Stomach (tissue), 4 donors: ENCODE data around the gene ZNF891.

Experiments
- CTCF ChIP-seq, 7 experiments: fragments of 450-650 bp in 4 of 7; fragments of 200-600 bp in 3 of 7; sonication (generic) in 3 of 7; IDR thresholded peaks; one replicate each; pipeline ENCODE4 v1.5.1; 2016 to 2019; ENCODE audit warnings: antibody characterized with exemption in 7 of 7, control low read depth in 2 of 7, mild to moderate bottlenecking in 1 of 7
- POLR2A ChIP-seq, 4 donors: fragments of 450-650 bp; IDR thresholded peaks; one replicate each; pipeline ENCODE4 v1.6.1; 2016; ENCODE audit warnings: antibody characterized with exemption in 4 of 4, control low read depth in 2 of 4, mild to moderate bottlenecking in 1 of 4, moderate library complexity in 1 of 4
- POLR2AphosphoS5 ChIP-seq, 3 donors: sonication (generic); formaldehyde crosslinking; IDR thresholded peaks; one replicate each; pipeline ENCODE4 v1.6.1; 2016; ENCODE audit warnings: antibody characterized with exemption in 3 of 3

- TF ChIP-seq POLR2A (IDR thresholded peaks at IDR 0.05) (no peak), CTCF (IDR thresholded peaks at IDR 0.05) (no peak), POLR2AphosphoS5 (IDR thresholded peaks at IDR 0.05) (peak; percentile 52 to 94 (median 91))
Measured at GRCh38 chr12:133080026-133080367, 50.1 kb downstream of the ZNF891 start.
